Ovary (tissue), 9 donors: Measurements from ENCODE around the gene PTCRA. TPM values are rescaled to one million over a fixed set of nuclear protein-coding genes. Genes with fewer than 3 reads are reported as not detected.

Experiments used
- DNase-seq, 5 donors: peaks; one replicate each; pipeline ENCODE4 v3.0.0-alpha.2; 2019 to 2020
- H3K27ac ChIP-seq, 2 donors: fragments of 200-600 bp; one replicate each; pipeline versions ENCODE4 v1.5.1 to v1.8.0; 2019 to 2022
- H3K27me3 ChIP-seq: fragments of 200-600 bp; one replicate; pipeline ENCODE4 v1.8.0; 2022
- H3K36me3 ChIP-seq: fragments of 200-600 bp; sonication (generic); one replicate; pipeline ENCODE4 v1.5.1; 2019
- H3K4me1 ChIP-seq: one replicate; pipeline ENCODE4 v1.8.1; 2013; ENCODE audit warnings: mild to moderate bottlenecking, moderate library complexity; ENCODE audit not compliant: insufficient read depth
- H3K4me3 ChIP-seq: fragments of 200-600 bp; sonication (generic); one replicate; pipeline ENCODE4 v1.5.1; 2017
- H3K9me3 ChIP-seq, 2 donors: fragments of 200-600 bp in 1 of 2; sonication (generic) in 1 of 2; one replicate each; pipeline versions ENCODE4 v1.5.1 to v1.8.1; 2013 to 2019; ENCODE audit warnings: mild to moderate bottlenecking in 1 of 2, moderate library complexity in 1 of 2
- EP300 ChIP-seq: sonication (generic); formaldehyde crosslinking; IDR thresholded peaks from one replicate; pipeline ENCODE4 v1.6.1; 2017; ENCODE audit warnings: antibody characterized with exemption
- POLR2A ChIP-seq: fragments of 450-650 bp; IDR thresholded peaks from one replicate; pipeline ENCODE4 v1.6.1; 2017; ENCODE audit warnings: antibody characterized with exemption, mild to moderate bottlenecking, moderate library complexity
- WGBS, 3 donors: extraction: QIAGEN DNeasy Blood & Tissue Kit in 1 of 3; methylation state at CpG; one replicate each; pipeline versions ENCODE4 v1.1.5 to v1.1.7; 2013 to 2017; 5-methylcytosine and 5-hydroxymethylcytosine counted together
- intact Hi-C, 4 donors: fragments of 100-400 bp; cut with DNase I; formaldehyde crosslinking; loops; one replicate each; pipeline versions ENCODE4 v1.11.0 to v1.15.1; 2022 to 2023
- polyA plus RNA-seq, 2 donors: library from polyadenylated mRNA; stranded (reverse); fragments of 200-250 nt in 1 of 2; fragments of 350-450 nt in 1 of 2; fragmentation: Illumina TruSeq in 1 of 2; extraction: RNeasy Lipid Tissue Mini Kit (QIAGEN cat#74804) in 1 of 2; gene quantifications; one replicate each; pipeline ENCODE4 v1.2.3, GENCODE V29; 2013 to 2014
- total RNA-seq, 7 donors: library from RNA; depleted of rRNA in 2 of 7; stranded (reverse); fragments of >200 nt in 2 of 7; fragmentation: NEBNext Ultra II Directional in 3 of 7; extraction: Animal tissue kit (Norgen Biotek cat#: 25700) in 3 of 7; gene quantifications; one replicate each; pipeline versions ENCODE4 v1.1.0 to v1.2.4, GENCODE V29; 2016 to 2023
- TF ChIP-seq, protein P1 (sequence below), 3 donors: fragments of 450-650 bp in 2 of 3; fragments of 200-600 bp in 1 of 3; IDR thresholded peaks; one replicate each; pipeline versions ENCODE4 v1.5.1 to v1.8.0; 2016 to 2022; ENCODE audit warnings: antibody characterized with exemption in 3 of 3, mild to moderate bottlenecking in 1 of 3
- donor health status: DM: no; HTN: no; CAD: no; lungs with moderate emphysema.
- donor health status: DM: no; HTN: no; CAD: no.
- donor health status: Bipolar disorder and iron deficiency.
- donor health status: DM: yes; HTN: yes; CAD: no.
- donor health status: DM: no; HTN: no; CAD: no.
- donor health status: DM: yes; HTN: yes; CAD: no.

PTCRA gene
- total and polyA plus RNA-seq, 9 donors, result 0.55 TPM; not detected in 8

DNA sequence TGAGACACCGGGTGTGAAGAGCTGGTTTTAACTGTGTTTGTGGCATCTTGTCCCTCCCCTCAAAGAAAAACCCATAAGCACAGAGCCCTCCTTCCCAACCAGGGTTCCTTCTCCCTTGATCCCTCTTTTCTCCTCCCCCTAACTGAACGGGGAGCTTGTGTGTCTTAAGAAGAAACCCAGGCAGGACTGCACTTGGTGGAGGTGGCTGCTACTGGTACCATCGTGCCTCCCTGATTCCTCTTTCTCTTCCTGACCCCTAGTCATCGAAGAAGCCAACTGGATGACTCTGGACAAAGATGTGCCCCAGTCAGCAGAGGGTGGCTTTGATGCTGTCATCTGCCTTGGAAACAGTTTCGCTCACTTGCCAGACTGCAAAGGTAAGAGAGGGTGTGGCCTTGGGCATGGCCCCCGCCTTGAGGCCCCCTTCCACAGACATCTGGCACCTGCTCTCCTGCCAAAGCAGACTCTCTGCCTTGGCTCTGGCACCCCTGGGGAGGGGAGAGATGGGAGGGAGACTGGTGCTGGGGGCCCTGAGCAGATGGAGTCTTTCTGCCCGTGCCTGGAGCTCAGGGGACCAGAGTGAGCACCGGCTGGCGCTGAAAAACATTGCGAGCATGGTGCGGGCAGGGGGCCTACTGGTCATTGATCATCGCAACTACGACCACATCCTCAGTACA, 46.8 kb downstream of the PTCRA start:
- H3K4me3 ChIP-seq, result no peak overlapping the region
- H3K27ac ChIP-seq, result no peak overlapping the region
- no peaks in the 10 kb centered on the region for H3K9me3 ChIP-seq
- DNase-seq, result no peak
- H3K36me3 ChIP-seq, result peaks cover 3% of the 10 kb centered on the region
- H3K4me1 ChIP-seq, result peaks cover 5% of the 10 kb centered on the region
- WGBS, 3 donors, result 84 to 88% (median 86%) methylated on average over 6 to 13 of the region's 13 CpGs
- no peaks in the 10 kb centered on the region for H3K27me3 ChIP-seq
- intact Hi-C loops, result loop anchor here in 1 of 4 donors (10.0 kb wide), 1 partner anchor 48 kb away; the partner anchor contains the start of gene PTCRA
- TF ChIP-seq POLR2A (no peak), EP300 (no peak)
- TF ChIP-seq, protein P1, sequence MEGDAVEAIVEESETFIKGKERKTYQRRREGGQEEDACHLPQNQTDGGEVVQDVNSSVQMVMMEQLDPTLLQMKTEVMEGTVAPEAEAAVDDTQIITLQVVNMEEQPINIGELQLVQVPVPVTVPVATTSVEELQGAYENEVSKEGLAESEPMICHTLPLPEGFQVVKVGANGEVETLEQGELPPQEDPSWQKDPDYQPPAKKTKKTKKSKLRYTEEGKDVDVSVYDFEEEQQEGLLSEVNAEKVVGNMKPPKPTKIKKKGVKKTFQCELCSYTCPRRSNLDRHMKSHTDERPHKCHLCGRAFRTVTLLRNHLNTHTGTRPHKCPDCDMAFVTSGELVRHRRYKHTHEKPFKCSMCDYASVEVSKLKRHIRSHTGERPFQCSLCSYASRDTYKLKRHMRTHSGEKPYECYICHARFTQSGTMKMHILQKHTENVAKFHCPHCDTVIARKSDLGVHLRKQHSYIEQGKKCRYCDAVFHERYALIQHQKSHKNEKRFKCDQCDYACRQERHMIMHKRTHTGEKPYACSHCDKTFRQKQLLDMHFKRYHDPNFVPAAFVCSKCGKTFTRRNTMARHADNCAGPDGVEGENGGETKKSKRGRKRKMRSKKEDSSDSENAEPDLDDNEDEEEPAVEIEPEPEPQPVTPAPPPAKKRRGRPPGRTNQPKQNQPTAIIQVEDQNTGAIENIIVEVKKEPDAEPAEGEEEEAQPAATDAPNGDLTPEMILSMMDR (IDR thresholded peaks at IDR 0.05), result no peak

DNA sequence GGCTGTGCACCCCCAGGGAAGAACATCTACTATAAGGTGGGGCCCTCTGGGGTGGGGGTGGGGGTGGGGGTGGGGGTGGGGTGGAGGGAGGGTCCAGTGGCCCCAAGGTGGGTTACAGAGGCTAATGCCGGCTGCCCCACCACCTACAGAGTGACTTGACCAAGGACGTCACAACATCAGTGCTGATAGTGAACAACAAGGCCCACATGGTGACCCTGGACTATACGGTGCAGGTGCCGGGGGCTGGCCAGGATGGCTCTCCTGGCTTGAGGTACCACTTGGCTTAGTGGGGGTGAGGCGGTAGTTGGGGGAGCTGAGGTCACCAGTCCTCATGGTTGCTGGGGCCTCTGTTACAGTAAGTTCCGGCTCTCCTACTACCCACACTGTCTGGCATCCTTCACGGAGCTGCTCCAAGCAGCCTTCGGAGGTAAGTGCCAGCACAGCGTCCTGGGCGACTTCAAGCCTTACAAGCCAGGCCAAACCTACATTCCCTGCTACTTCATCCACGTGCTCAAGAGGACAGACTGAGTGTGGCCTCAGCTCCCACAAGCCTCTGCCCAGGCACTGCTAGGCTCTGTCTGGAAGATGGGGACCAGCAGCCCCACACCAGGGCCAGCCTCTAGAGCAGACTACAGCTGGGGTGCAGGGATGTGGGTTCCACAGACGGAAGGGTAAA, 47.5 kb downstream of the PTCRA start:
- no peak for DNase-seq

DNA sequence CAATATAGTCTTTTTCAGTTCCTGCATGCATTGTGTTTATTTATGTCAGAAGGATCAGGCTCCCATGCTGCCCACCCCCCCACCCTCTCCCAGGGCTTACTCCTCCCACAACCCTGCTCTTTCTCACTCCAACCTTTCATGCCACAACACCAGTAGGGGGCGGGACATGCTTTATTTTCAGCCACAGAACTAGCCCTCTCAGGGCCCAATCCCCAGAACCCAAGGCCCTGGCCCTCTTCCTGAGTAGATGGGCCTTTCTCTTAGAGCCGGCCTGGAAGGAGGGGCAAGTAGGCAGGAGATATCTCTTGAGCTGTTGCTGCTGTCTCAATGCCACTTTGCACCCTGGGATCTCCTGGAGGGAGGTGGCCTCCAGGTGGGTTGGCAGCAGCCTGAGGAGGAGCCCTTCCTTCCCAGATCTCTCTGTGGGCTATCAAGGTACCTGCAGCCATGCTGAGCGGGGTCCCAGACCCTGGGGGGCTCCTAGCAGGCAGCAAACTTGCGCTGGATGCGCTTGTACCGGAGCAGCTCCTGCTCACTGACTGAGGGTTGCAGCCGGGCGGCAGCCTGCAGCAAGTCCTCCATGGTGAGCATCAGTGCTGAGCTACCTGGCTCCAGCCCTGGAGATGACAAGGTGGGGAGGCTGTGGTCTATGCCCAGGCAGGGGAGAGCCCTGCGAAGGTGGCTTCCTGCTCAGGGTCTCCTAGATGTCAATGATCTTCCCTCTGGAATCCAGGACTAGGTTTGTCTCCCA, 48.2 kb downstream of the PTCRA start:
- H3K36me3 ChIP-seq, result peaks cover 3% of the 10 kb centered on the region
- no peaks in the 10 kb centered on the region for H3K9me3 ChIP-seq
- intact Hi-C loops, result loop anchor here in 1 of 4 donors (10.0 kb wide), 1 partner anchor 49 kb away; the partner anchor contains the start of gene PTCRA
- no peak for DNase-seq
- 80 to 86% (median 84%) methylated on average over 9 of the region's 9 CpGs for WGBS, 3 donors
- no peaks in the 10 kb centered on the region for H3K27me3 ChIP-seq
- H3K27ac ChIP-seq, result no peak overlapping the region
- H3K4me1 ChIP-seq, result peaks cover 5% of the 10 kb centered on the region
- no peak overlapping the region for H3K4me3 ChIP-seq
- no peak for TF ChIP-seq EP300
- TF ChIP-seq, protein P1 (IDR thresholded peaks at IDR 0.05), result no peak

More for the DNA sequence above, 47.5 kb downstream of the PTCRA start:
- TF ChIP-seq EP300, result no peak
- TF ChIP-seq POLR2A, result no peak
- TF ChIP-seq, protein P1 (IDR thresholded peaks at IDR 0.05), result no peak
- no peak overlapping the region for H3K4me3 ChIP-seq
- WGBS, 3 donors, result 79 to 87% (median 82%) methylated on average over 8 to 12 of the region's 12 CpGs
- peaks cover 3% of the 10 kb centered on the region for H3K36me3 ChIP-seq
- peaks cover 5% of the 10 kb centered on the region for H3K4me1 ChIP-seq
- no peaks in the 10 kb centered on the region for H3K27me3 ChIP-seq
- H3K9me3 ChIP-seq, result no peaks in the 10 kb centered on the region
- H3K27ac ChIP-seq, result no peak overlapping the region
- intact Hi-C loops, result loop anchor here in 1 of 4 donors (10.0 kb wide), 1 partner anchor 49 kb away; the partner anchor contains the start of gene PTCRA

DNA sequence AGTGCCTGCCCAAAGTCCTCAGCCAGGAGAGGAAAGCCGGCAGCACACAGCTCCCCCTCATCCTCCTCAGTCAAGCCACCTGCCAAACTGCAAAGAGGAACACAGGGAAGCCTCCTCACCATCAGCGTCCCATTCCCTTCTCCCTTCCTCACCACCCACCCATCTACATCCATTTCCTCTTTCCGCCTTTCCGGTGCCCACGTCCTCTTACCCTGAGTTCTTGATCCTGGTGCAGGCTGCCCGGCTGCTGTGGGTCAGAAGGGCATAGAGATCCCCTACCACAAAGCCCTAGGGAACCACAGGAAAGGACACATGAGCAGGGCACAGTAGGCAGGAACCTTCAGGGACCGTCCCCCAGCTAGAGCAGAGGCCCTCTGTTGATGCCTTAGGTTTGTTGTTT, 50.7 kb downstream of the PTCRA start:
- Histone ChIP-seq H3K4me3 (no peak overlapping the region), H3K27ac (no peak overlapping the region), H3K27me3 (no peaks in the 10 kb centered on the region), H3K9me3 (no peaks in the 10 kb centered on the region), H3K4me1 (no peaks in the 10 kb centered on the region), H3K36me3 (peaks cover 3% of the 10 kb centered on the region)
- TF ChIP-seq POLR2A, result no peak
- intact Hi-C loops, result loop anchor here in 1 of 4 donors (10.0 kb wide), 1 partner anchor 52 kb away; the partner anchor contains the start of gene PTCRA
- WGBS, 3 donors, result 70 to 81% (median 73%) methylated on average over 7 of the region's 7 CpGs
- DNase-seq, result no peak
